RWPE2 (cell line): ENCODE data around the gene TIGD3.

Source experiments
- ATAC-seq: fragments of 200-7000 bp; cut with Tn5 transposase; 3 replicates; pipeline ENCODE4 v1.9.1; 2021; ENCODE audit warnings: low read depth
- DNase-seq: peaks from one replicate; pipeline ENCODE4 v3.0.0-alpha.2; 2020; ENCODE audit warnings: low spot score
- H3K27ac ChIP-seq: fragments of 450-650 bp; 2 replicates; pipeline ENCODE4 v1.5.1; 2017; ENCODE audit warnings: mild to moderate bottlenecking; ENCODE audit not compliant: poor library complexity, severe bottlenecking
- H3K27me3 ChIP-seq: fragments of 250-450 bp; sonication (Bioruptor Pico); 2 replicates; pipeline ENCODE4 v1.5.1; 2021; ENCODE audit warnings: mild to moderate bottlenecking, moderate library complexity; ENCODE audit not compliant: insufficient read depth, poor library complexity, severe bottlenecking
- H3K36me3 ChIP-seq: fragments of 250-450 bp; sonication (Bioruptor Pico); 2 replicates; pipeline ENCODE4 v1.5.1; 2020; ENCODE audit warnings: low read depth, mild to moderate bottlenecking, moderate library complexity
- H3K4me1 ChIP-seq: fragments of 250-450 bp; sonication (Bioruptor Pico); 2 replicates; pipeline ENCODE4 v1.5.1; 2021; ENCODE audit warnings: mild to moderate bottlenecking, moderate library complexity; ENCODE audit not compliant: insufficient read depth, poor library complexity, severe bottlenecking
- H3K4me3 ChIP-seq: fragments of 250-450 bp; sonication (Bioruptor Pico); 2 replicates; pipeline ENCODE4 v1.5.1; 2021; ENCODE audit warnings: mild to moderate bottlenecking, moderate library complexity; ENCODE audit not compliant: severe bottlenecking
- H3K9me3 ChIP-seq: fragments of 250-450 bp; sonication (Bioruptor Pico); 2 replicates; pipeline ENCODE4 v1.5.1; 2021; ENCODE audit warnings: mild to moderate bottlenecking, moderate library complexity; ENCODE audit not compliant: severe bottlenecking
- CTCF ChIP-seq: fragments of 450-650 bp; IDR thresholded peaks from one replicate; pipeline ENCODE4 v1.5.1; 2017; ENCODE audit warnings: mild to moderate bottlenecking, moderate library complexity; ENCODE audit not compliant: poor library complexity, severe bottlenecking

TIGD3 gene

GRCh38 chr11:65309006-65309405, 45.5 kb upstream of the TIGD3 start:
- no peak overlapping the region for H3K4me3 ChIP-seq
- H3K4me1 ChIP-seq = peaks cover 23% of the 10 kb centered on the region
- DNase-seq = no peak
- peak overlapping the region; percentile 9 for H3K27ac ChIP-seq
- peak; percentile 6; the same call in 1 of the 3 replicates for ATAC-seq
- H3K36me3 ChIP-seq = no peaks in the 10 kb centered on the region
- TF ChIP-seq CTCF = no peak
- H3K27me3 ChIP-seq = no peaks in the 10 kb centered on the region
- H3K9me3 ChIP-seq = no peaks in the 10 kb centered on the region

- H3K9me3 ChIP-seq = no peaks in the 10 kb centered on the region
- peaks cover 25% of the 10 kb centered on the region for H3K4me1 ChIP-seq
- no peak overlapping the region for H3K4me3 ChIP-seq
- H3K36me3 ChIP-seq = no peaks in the 10 kb centered on the region
- ATAC-seq (no peak), DNase-seq (no peak)
- no peak overlapping the region for H3K27ac ChIP-seq
- H3K27me3 ChIP-seq = no peaks in the 10 kb centered on the region
- no peak for TF ChIP-seq CTCF
These were observed 44.3 kb upstream of the TIGD3 start for GRCh38 chr11:65310215-65310614.

GRCh38 chr11:65310736-65311135, 43.8 kb upstream of the TIGD3 start:
- no peaks in the 10 kb centered on the region for H3K36me3 ChIP-seq
- no peak overlapping the region for H3K27ac ChIP-seq
- H3K9me3 ChIP-seq = no peaks in the 10 kb centered on the region
- no peaks in the 10 kb centered on the region for H3K27me3 ChIP-seq
- H3K4me1 ChIP-seq = peaks cover 25% of the 10 kb centered on the region
- no peak for DNase-seq
- ATAC-seq = no peak
- H3K4me3 ChIP-seq = no peak overlapping the region
- no peak for TF ChIP-seq CTCF

- Histone ChIP-seq H3K9me3 (no peaks in the 10 kb centered on the region), H3K27me3 (no peaks in the 10 kb centered on the region), H3K36me3 (no peaks in the 10 kb centered on the region), H3K4me1 (peaks cover 26% of the 10 kb centered on the region), H3K4me3 (no peak overlapping the region), H3K27ac (no peak overlapping the region)
- DNase-seq (no peak), ATAC-seq (peak; percentile 7; the same call in 2 of the 3 replicates)
- TF ChIP-seq CTCF = no peak
These were observed 43.3 kb upstream of the TIGD3 start for GRCh38 chr11:65311170-65311678.

GRCh38 chr11:65314501-65315203, 39.9 kb upstream of the TIGD3 start, which contains the start of gene CDC42EP2:
TSS of gene CDC42EP2 (plus strand) at chr11:65314866. CDS start at chr11:65320899, 6,033 bp downstream.
- peak; percentile 66 for ATAC-seq
- Histone ChIP-seq H3K4me3 (peak within 1 kb of the TSS; percentile 79), H3K9me3 (no peaks in the 10 kb centered on the region), H3K4me1 (peaks cover 33% of the 10 kb centered on the region), H3K36me3 (peaks cover 5% of the 10 kb centered on the region; the same call in 1 of the 2 replicates), H3K27ac (peak within 1 kb of the TSS; percentile 93), H3K27me3 (no peaks in the 10 kb centered on the region)
- no peak for TF ChIP-seq CTCF
- DNase-seq = peak; percentile 85
